CD4-positive, alpha-beta T cell treated with Interleukin-17A for 4 hours (primary cell): ENCODE data around the gene IL17C.

Experiments
- DNase-seq: peaks from one replicate; pipeline ENCODE4 v3.0.0-alpha.2; 2020; ENCODE audit warnings: mixed read lengths

The IL17C gene

DNA sequence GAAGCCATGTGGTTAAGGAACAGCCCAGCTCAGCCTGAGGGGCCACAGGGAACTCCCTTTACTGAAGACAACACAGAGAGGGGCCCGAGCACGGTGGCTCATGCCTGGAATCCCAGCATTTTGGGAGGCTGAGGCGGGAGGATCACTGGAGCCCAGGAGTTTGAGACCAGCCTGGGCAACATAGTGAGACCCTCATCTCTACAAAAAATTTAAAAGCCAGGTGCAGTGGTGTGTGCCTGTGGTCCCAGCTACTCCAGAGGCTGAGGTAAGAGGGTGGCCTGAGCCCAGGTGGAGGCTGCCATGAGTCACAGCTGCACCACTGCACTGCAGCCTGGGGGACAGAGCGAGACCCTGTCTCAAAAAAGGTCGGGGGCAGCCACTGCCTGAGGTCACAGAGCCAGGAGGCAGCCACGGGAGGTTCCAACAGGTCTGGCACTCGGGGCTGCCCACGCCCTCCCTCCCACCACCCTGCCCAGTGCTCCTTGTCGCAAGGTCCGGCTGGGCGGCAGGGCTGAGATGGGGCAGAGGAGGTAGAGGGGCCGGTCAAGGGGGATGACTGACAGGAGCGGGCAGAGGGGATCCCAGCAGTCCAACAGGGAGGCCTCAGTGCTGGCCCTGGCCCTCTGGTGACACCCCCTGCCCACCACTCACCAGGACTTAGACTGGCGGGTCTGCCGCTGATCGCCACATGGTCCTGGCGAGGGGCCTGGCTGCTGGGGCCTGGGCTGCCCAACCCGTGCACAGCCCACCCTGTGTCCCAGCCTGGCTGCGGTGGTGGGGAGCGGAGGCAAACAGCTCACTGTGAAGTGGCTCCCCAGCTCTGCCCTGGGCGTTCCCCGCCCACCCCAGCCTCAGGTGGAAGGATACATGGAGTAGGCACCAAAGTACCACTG is 9.1 kb downstream of the IL17C start:
- DNase-seq = no peak

- DNase-seq = no peak
Measured at GRCh38 chr16:88649195-88649923, 11.0 kb downstream of the IL17C start.

GRCh38 chr16:88649924-88650748 is 11.8 kb downstream of the IL17C start:
- DNase-seq = peak; percentile 62

DNA sequence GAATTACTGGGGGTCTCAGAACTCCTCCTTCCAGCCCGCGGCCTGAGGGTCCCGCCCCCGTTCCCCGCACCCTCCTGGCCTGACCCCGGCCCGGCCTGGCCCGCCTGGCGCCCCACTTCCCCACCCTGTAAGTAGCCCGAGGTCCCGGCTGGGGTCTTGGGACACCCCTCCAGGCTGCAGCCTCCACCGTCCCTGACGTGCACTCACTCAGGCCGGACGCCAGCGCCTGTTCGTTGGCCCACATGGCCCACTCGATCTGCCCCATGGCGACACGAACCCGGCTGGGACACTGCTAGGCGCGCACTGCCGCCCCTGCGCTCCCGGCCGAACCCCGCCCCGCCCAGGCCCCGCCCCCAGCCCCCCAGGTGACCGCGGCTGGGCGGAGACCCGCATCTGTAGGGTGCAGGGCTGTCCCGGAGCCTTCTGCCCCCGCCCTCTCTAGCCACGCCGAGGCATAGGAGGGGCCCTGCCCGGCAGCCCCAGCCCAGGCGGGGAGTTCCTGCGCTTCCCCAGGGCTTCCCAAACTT is 12.4 kb downstream of the IL17C start, which contains the start of gene CYBA:
Gene CYBA (minus strand): TSS at position 305 of the 527 bp plus-strand sequence. CDS start 40 bp downstream, at position 265.
- DNase-seq = peak; percentile 85

DNA sequence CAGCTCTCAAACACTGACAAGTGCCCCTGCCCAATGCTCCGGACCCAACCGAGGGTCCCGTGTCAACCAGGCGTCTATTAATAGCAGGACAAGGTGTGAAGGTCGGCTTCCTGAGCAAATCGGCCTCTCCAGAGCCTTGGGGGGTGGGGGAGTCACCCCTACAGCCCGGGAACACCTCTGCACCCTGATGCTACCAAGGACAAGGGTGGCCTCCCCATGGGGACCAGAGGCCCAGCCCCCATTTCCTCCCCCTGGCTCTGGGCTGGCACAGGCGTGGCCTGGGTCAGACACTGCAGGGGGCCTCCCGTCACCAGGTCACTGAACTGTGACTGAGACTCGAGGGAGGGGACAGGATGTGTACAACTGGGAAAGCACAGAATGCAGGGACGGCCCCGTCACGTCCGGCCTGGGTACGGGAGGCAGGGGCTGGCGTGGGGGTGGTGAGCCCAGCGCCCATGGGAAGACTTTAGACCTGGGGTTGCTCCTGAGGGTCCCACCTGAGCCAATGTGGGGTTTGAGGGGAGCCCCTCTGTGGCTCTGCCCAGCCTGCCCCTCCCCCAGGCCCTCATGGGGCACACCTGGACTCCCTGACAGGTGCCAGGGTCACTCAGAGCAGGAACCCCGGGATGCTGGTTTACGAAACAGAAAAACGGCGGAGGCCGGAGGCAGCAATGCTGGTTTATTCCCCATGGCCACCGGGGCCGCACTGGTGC is 13.1 kb downstream of the IL17C start:
- peak; percentile 75 for DNase-seq

DNA sequence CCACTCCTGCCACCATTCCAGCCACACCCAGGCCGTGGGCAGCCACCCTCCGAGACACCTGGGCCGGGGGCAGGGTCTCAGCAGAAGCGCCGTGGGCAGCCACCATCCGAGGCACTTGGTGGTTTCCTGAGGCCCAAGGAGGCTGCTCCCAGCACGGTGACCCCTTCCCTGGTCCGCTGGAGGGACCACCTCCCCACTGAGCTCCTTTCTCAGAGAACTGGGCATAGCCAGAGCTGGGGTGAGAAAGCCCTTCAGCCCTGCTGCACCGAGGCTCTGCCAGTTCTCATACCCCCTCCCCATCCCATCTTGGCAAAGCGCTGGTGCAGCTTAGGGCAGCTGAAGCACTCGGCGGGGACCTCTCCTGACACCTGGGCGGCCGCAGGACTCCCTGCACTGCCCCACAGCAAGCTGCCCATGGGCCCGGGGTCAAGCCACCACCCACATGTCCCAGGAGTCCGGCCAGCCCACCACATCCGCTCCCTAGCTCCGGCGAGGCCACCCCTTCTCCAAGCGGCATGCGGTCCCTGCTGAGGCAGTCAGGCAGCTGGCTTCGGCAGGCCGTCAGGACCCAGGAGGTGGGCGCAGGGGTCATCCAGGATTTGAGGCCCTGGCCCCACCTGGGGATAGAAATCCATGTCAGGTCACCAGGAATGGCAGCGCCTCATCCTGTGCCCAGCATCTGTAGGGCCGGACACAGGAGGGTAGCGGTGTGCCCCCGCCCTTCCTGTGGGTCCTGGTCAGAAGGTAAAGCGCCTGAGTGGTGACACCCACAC is 13.8 kb downstream of the IL17C start:
- no peak for DNase-seq

- no peak for DNase-seq
Measured at GRCh38 chr16:88652762-88653063, 14.3 kb downstream of the IL17C start.

- DNase-seq = no peak
Measured at GRCh38 chr16:88653101-88653500, 14.7 kb downstream of the IL17C start.

DNA sequence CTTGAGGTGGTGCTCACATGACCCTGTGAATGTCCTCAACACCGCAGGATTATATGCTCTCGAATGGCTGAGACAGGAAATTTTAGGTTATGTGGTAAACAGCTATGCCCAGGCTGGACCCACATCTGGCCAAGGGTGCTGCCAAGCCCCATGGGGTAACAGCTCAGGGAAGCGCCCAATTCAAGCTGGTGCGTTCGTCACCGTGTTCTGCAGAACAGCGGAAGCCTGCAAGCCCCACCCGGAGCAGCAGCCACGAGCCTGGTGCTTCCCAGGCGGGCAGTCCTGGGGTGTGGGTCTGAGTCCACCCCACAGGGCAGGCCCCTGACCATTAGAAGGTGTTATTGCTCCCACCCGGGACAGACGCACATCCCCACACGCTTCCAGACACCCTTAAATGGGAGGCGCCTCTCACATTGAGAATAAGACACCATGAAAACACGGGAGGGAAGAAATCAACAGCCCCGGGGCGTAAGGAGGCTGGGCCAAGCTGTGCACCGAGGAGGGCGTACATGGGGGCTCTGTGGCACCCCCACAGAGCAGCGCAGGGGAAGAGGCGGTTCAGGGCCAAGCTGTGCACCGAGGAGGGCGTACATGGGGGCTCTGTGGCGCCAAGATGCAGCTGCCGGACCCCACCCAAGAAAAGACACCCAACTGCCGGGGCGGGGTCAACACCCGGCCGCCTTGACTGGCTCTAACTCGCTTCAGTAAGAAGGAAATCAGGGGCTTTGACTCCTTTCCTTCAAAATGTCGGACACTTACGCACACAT is 15.4 kb downstream of the IL17C start:
- DNase-seq = no peak

- DNase-seq = no peak
Measured at GRCh38 chr16:88654363-88655052, 16.1 kb downstream of the IL17C start.

- no peak for DNase-seq
Measured at GRCh38 chr16:88655053-88655732, 16.8 kb downstream of the IL17C start.

- no peak for DNase-seq
Measured at GRCh38 chr16:88655733-88656281, 17.4 kb downstream of the IL17C start.

DNA sequence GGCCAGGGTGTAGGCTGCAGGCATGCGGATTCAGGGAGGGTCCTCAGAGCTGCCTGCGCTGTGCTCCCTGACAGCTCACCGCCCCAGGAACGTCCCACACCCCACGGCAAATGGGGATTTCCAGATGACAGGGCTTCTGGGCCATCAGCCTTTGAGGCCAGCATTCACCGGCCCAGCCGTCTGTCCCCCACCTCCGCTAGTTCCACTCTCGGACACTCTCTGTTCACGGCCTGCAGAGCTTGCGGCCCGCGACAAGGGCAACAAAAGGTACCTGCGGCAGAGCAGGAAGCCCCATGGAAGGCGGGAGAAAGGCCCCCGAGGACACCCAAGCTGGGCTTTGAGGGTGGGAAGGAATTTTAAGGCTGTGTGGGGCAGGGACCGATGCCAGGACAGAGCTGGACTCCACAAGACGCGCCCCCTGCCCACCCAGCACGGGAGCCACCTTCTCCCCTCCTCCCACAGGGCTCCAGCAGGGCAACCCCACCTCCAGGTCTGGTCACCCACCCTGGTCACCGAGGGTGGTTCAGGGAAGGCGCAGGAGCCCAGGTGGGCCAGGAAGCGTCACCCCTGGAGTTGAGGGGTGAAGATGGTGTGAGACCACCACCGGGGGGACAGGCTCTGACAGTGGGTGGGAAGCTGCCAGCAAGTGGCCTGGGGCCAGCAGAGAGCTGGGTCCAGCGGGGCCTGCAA is 18.1 kb downstream of the IL17C start:
- DNase-seq = no peak

GRCh38 chr16:88657371-88657770 is 19.0 kb downstream of the IL17C start:
- no peak for DNase-seq

DNA sequence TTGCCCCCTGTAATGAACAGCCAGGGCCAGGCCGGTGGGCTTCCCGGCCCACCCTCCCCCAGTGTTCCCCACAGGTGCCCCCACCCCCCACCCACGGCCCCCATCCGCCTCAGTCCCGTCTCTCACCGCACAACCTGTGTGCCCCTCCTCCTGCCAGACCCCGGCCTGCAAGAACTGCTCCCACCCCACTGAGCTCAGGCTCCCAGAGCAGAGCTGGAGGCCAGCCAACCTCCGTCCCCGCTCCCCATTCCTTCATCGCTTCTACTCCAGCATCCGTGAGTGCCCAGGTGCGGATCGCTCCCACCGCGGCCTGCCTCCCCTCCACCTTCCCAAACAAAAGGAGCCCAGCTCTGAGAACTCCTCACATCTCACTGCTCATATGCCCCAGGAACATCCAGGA is 20.3 kb downstream of the IL17C start:
- no peak for DNase-seq

DNA sequence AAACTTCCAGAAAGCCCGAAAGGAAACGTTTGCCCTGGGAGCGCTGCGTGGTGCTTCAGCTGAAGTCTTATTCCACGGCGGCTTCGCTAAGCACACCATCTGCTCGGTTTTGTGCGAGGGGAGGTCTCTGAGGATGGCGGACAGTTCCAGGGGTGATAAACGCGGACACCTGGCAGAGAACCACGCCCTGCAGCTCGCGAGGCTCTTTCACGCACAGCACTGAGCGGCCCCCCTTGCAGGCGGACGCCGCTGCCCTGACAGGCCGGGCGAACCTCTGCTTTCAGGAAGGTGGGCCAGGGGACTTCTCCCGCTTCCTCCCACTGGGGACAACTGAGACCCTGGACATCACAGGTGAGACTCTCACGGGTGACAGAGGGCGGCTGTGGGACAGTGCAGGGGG is 20.8 kb downstream of the IL17C start:
- DNase-seq = no peak

GRCh38 chr16:88661468-88661867 is 23.1 kb downstream of the IL17C start:
- no peak for DNase-seq

GRCh38 chr16:88662222-88662842 is 24.0 kb downstream of the IL17C start:
- DNase-seq = no peak
